UCSD-AML1 (cell line): Measurements from ENCODE around the gene FUCA1.
"Not testable (repeated sequence)": the region's sequence is repeated elsewhere in the genome, so short reads cannot be mapped to it uniquely, and the experiment has no call there.

Experiments
- DNase-seq: peaks from one replicate; lab custom pipeline; 2025; ENCODE audit not compliant: unreplicated experiment; lab: John Stamatoyannopoulos, UW

Gene FUCA1

DNA sequence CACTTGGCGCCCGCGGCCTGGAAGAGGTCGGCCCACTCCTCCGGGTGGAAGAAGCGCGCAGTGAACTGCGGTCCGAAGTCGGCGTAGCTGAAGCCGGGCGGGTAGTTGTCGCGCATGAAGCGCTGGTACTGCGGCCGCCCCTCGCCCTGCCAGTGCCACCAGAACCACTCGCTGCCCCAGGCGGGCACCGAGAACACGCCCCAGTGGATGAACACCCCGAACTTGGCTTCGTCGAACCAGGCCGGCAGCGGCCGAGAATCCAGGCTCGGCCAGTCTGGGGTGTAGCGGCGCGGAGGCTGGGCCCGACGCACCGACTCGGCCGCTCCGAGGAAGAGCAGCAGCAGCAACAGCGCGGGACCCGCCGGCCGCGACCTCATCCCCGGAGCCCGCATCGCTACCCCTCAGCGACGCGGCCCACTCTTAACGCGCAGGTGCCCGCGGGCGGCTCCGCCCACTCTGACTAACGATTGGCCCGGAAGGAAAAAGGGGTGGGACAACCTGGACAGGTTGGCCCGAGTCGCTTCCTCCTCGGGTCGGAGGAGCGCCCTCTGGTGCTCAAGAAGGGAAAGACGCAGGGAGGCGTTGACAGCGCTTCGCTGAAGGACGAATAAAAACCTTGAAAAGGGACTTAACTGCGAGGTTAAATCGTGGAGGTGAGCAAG is at the start of gene FUCA1:
FUCA1 (minus strand) TSS at position 396 of the 662 bp plus-strand sequence; CDS start at position 392, 4 bp downstream.
- DNase-seq: peak; percentile 90

DNA sequence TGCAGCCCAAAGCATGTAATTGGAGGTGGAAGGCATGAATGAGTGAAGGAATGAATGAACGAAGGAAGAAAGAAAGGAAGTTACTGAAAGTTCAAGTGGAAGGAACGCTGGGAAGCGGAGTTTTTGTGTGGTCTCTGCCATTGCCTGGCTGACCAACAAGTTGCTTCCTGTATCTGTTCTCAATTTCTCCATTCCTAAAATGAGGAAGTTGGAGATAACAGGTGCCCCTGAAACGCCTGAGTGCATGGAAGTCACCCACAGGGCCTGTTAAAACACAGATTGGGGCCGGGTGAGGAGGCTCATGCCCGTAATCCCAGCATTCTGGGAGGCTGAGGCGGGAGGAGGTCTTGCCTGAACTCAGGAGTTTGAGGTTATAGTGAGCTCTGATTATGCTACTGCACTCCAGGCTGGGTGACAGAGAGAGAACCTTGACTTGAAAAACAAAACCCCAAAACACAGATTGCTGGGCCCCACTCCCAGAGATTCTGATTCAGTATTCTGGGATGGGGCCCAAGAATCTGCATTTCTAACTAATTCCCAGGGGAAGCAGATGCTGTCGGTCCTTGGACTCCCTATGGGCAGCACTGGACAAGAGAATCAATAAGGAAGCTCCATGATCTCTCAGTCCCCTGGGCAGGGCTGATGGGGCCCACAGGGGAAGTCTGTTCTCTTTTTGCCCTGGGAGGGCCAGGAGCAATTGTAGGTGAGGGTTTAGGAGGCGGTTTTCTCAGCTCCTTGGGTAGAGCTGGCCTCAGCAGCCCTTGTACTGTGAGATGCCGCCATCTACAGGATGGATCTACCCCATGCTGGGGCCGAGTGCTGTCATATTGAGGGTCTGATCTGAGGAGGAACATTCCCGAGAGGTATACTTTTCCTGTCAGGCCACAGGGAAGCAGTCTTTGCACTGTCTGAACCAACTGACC is 48.4 kb upstream of the FUCA1 start:
- DNase-seq: peak; percentile 74

DNA sequence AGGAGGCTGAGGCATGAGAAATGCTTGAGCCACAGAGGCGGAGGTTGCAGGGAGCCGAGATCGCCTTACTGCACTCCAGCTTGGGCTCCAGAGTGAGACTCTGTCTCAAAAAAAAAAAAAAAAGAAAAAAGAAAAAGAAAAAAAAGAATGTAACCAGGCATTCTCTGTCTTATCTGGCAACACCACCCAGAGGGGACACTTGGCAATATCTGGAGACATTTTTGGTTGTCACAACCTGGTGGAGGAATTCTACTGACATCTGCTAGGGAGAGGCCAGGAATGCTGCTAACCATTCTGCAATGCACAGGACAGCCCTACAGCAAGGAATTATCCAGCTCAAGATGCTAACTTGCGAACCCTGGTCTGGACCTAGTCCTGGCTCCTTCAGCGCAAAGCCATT is 47.4 kb upstream of the FUCA1 start:
- no peak for DNase-seq

DNA sequence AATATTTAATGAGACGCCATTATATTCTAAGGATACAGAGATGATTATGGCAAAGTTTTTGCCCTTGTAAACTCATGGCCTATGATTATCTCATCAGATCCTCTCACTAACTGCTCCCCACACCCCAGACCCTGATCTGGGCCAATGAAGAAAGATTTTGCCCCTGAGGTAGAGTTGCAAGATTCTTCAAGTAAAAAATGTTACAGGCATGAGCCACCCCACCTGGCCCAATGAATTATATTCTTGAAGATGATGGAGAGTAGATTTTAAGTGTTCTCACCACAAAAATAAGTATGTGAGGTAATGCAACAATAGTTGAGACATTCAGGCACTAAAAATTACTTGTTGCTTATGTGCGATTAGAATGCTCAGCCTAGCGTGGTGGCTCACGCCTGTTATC is 46.8 kb upstream of the FUCA1 start:
- no peak for DNase-seq

DNA sequence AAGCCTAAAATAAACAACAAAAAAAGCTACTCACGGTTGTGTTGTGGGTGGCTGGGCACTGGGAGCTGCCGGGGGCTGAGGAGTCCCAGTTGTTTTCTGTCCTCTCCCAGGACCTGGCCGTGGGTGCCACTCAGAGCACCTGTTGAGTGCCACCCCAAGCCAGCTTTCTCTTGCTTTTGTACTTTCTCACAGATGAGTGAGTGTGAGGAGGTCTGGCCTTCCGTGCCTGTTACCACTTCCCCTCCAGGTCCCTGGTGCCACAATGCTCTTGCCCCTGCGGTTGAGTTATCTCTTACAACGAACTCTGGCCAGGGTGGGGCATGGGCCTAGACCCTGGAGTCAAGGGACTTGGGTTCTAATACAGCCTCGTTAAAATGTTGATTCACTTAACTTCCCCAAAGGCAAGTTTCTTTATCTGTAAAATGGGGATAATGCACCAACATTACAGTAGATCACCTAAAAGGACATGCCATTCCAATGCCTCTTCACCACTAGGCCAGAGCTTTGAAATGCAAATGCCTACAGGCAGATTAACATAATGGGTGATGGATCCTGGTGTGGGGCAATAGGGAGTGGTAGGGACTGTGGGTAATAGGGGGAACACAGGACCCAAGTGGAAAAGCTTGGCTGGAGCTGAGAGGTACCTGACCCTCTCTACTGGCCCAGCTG is 45.3 kb upstream of the FUCA1 start, which contains the start of gene CNR2:
CNR2 (minus strand) TSS at position 151 of the 669 bp plus-strand sequence. CDS start 37,745 bp downstream, outside the sequence.
- peak; percentile 52 for DNase-seq

DNA sequence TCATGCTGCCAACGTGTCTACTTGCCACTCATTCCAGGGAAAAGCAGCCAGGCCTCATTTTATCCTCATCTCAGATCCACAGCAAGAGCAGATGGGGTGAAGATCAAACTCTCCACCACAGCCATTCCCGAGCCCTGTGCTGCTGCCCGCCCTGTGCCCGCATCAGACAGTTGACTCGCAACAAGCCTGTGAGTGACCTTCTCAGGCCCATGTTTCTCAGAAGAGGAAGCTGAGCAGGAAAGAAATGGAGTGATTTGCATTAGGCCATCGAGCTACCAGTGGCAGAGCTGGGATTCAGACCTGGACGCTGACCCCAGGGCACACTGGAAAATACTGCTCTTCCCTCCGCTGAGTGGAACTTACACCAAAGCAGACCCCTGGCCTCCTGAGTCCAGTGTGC is 43.8 kb upstream of the FUCA1 start:
- no peak for DNase-seq

DNA sequence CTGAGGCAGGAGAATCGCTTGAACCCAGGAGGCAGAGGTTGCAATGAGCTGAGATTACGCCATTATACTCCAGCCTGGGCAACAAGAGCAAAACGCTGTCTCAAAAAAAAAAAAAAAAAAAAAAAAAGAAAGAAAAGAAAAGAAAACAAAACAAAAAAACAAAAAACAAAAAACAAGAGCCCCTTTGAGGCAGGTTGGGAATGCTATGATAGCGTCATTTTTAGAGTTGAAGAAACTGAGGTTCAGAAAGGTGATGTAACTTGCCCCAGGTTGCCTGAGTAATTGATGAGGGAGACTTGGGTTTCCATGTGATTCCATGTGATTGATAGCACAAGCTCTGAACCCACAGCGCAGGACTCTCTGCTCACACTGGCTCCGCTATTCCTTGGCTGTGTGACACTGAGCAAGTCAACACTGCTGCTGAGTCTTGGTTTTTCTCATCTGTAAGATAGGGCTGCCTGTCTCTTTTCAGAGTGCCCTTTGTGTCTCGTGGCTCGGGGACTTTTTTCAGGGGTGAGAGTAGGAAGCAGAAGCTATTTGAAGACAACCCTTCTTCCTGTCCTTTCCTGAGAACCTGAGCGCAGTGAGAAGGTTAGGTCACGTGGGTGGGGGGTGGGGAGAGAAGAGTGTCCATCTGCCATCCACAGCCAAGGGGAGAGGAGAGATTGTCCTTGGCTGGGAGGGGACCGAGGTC is 42.6 kb upstream of the FUCA1 start:
- no peak for DNase-seq

DNA sequence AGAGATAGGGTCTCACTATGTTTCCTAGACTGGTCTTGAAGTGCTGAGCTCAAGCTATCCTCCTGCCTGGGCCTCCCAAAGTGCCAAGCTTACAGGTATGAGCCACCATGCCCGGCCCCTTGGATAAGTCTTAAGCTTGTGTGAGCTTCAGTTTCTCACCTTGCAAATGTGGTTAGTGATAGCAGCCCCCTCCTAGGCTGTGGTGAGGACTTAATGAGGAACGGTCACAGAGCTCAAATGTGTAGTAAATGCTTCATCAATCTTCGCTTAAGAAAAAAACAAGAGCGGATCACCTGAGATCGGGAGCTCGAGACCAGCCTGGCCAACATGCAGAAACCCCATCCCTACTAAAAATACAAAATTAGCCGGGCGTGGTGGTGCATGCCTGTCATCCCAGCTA is 42.1 kb upstream of the FUCA1 start:
- DNase-seq: no peak

DNA sequence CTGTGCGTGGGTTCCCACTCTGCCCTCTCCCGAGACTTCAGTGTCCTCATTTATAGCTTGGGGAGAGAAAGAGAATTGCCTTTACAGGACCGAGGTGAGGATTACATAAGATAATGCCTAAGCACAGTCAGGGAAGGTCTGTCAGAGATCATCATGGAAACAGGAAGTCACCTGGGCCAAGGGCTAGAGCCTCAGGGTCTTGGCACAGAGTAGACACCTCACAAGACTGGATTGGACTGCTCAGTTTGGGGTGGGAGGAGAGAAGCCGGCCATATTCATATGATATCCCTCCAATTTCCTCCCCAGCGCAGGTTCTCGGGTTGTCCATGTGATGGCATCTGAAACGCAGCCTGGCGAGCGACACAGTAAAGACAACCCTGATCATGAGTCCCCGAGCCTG is 41.3 kb upstream of the FUCA1 start:
- DNase-seq: no peak

DNA sequence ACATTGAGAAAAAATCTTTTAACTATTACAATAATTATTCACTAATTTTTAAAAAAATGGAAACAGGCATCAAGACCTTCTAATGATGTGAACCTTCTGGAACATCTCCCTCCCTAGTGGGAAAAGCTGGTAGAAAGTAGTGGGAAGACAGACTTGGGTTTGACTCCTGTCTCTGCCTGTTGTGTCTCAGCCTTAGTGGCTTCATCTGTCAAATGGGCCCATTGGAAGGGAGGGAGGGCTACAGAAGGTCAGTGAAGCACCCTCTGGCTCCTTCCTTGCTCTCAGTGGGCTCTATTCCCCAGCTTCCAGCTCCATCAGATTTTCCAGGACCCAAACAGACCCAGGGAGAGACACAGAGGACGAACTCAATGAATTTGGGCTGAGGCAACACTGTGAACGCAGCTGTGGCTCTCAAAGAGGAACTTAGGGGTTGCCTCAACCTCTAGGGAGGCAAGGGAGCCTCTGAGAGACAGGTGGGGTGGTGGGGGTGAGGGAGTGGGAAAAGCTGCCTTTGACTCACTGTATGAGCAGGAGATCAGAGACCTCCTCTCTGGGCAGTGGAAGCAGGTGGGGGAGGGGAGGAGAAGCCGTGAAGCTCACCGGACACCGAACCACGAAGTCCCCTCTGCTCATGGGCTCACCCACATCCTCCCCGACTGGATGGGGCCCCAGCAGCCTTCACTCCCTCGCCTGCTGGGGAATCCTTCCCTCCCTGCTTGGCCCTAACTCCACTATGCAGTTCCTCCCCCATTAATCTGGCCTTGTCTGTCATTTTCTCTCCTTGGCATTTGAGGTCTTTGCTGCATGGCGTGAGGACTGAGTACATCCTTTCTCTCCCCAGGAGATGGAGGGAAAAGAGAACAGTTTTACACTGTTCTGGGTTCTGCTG is 40.6 kb upstream of the FUCA1 start:
- peak; percentile 79 for DNase-seq

DNA sequence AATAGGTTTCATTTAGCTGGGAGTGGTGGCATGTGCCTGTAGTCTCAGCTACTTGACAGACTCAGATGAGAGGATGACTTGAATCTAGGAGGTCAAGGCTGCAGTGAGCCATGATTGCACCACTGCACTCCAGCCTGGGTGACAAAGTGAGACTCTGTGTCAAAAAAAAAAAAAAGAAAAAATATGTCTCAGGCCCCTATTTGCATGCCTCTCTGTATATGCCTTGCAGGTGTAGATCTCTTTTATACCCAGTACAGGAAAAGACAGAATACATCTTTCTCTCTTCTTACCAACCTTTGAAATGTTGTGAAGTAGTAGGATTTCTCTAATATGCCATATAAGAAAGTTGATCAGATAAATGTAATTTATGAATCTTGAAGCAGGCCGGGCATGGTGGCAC is 38.6 kb upstream of the FUCA1 start:
- DNase-seq: no peak

DNA sequence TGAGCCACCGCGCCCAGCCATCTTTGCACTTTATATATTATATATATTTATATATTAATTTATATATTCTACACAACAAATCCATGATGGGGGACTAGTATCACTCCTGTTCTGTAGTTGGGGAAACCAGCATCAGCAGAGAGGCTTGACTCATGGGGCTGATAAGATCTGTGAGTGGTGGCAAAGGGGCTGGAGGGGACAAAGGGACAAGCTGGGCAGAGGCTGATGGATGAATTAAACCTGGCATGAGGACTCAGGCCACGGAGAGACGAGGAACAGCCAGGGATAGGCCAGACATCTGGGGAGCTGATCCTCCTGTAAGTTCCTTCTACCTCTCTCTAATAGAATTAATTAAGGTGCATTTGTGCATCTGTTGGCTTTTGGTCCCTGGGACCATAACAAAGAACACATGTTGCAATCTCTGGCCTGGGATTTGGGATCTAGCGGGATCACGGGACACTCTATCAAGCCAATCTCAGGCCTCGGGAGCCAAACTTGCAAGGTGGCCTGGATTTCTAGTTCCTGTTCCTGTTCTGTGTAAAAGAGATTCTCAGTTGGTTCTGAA is 37.5 kb upstream of the FUCA1 start:
- DNase-seq: no peak

DNA sequence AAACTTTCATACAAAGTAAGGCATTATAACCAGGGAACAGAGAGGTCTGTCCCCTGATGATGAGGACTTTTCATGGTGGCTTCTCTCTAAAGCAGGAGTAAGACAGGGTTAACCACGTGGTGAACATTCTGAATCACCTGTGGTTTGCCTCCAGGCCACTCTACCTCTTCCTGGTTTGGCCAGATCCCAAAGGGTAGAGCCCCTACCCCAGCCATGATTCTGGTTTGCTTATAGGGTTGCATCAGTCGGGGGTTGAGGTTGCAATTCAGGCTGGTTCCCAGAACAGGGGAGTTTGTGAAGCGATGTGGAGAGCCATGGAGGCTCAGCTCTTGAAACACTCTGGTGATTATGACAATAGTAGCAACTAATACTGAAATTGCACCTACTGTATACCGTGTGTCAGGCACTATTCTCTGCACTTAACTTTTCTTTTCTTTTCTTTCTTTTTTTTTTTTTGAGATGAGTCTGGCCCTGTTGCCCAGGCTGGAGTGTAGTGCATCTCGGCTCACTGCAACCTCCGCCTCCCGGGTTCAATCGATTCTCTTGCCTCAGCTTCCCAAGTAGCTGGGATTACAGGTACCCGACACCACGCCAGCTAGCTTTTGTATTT is 36.8 kb upstream of the FUCA1 start:
- no peak for DNase-seq

DNA sequence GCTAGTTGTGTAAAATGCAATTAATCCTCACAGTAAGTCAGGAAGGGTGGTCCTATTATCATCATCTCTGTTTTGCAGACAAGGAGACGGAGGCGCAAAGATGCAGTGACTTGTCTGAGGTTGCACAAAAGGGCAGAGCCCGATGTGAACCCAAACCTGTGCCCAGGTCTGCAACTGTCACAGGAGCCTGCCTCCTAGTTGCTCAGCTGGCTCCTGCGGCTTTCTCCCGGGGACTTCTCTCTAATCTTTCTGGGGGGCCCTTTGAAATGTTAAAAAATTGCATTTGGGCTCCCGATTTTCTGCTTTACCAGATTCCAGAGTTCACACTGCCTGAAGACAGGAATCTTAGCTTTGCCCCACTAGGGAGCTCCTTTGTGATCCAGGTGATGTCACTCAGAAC is 35.7 kb upstream of the FUCA1 start:
- DNase-seq: no peak

DNA sequence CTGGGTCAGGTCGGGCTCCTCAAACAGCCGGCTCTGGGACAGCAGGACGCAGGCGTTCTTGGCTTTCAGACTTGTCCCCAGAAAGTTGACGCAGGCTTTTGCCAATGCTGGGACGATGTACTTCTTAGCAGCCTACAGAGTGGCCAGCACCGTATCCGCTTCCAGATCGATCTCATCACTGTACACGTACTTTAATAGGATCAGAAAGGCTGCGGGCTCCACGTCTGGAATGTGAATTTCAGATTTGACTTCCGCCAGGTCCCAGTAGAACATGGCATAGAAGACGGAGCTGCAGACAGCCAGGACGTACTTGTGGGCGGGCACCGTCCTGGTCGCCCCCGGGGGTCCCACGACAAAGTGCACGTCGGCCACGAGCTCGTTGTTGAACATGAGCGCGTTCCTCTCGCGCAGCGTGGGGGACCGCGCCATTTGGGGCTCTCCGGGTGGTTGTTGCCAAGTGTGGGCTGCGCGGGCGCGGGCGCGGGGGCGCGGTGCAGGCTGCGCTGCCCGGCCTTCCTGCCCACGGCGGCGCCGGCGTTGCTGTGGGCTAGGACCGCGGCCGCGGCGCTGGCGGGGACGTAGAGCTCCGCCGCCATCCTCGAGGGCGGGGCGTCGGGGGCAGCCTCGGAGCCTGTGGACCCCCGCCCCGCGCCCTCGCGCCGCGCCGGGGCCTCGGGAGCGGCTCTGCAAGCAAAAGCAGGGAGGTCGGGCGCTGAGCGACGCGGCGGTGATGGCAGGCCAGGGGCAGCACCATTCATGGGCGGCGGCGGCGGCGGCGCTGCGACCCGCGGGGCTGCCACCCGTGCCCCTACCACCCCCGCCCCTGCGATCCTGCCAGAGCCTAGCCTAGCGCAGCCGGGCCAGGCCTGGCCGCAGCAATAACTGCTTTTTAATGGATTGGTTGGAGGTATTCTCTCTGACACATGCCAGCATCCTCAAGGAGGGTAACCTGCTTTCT is 34.5 kb upstream of the FUCA1 start:
- DNase-seq: no peak

DNA sequence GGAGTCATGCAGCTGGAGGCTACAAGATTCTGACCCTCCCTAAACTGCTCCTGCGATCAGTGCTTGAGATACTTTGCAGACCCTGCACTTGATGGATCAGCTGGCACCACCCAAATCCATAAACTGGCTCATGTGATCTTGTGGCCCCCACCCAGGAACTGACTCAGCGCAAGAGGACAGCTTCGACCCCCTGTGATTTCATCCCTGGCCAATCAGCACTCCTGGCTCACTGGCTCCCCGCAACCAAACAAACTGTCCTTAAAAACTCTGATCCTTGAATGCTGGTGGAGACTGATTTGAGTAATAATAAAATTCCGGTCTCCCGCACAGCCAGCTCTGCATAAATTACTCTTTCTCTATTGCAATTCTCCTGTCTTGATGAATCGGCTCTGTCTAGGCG is 31.9 kb upstream of the FUCA1 start:
- not testable (repeated sequence) for DNase-seq

DNA sequence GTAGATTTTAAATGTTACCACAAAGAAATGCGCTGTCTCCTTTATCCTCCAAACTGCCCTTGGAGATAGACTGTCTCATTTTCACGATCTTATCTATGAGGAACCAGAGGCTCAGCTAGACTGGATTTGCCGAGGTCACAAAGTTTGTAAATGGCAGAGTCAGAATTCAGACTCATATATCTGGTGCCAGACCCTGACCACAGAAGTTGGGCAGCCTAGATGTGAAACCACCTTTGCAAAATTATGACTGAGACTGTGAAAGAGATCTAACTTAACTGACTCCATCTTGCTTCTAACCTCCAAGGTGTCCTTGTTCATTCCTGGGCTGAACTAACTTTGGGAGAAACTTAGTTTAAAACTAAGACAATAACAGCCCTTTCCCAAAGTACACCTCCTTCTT is 31.0 kb upstream of the FUCA1 start:
- no peak for DNase-seq

DNA sequence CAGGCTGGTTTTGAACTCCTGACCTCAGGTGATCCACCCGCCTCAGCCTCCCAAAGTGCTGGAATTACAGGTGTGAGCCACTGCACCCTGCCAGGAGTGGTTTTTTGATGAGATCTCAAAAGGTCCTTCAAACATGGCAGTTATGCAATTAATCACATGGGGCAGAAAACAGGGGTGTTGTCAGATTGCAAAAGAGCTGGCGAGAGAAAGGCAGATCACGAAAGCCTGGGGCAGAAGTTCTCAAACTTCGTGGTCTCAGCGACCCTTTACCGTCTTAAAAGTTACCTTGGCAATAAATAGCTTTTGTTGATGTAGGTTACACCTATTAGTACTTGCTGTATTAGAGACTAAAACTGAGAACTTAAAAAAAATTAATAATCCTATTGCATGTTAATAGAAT is 29.0 kb upstream of the FUCA1 start:
- no peak for DNase-seq
